Measurements from ENCODE around the gene LYRM4. TPM values are rescaled to one million over a fixed set of nuclear protein-coding genes. Genes with fewer than 3 reads are reported as not detected.

Gene LYRM4
- total RNA-seq, 1 experiment from 2014 or later: 36.1 TPM

GRCh38 chr6:5172897-5173474 is 87.8 kb downstream of the LYRM4 start:
- Mint-ChIP-seq H3K27me3 (ENCODE audit: insufficient read depth, unreplicated experiment) (no peaks in the 10 kb centered on the region), H3K4me1 (ENCODE audit: insufficient read depth, unreplicated experiment) (no peaks in the 10 kb centered on the region), H3K9me3 (ENCODE audit: unreplicated experiment) (no peaks in the 10 kb centered on the region), H3K4me3 (ENCODE audit: unreplicated experiment) (no peak overlapping the region), H3K27ac (ENCODE audit: low read depth, unreplicated experiment) (no peak overlapping the region), H3K36me3 (ENCODE audit: insufficient read depth, unreplicated experiment) (peaks cover 5% of the 10 kb centered on the region)
- ChIA-PET POLR2A (interaction anchor here (0.9 kb wide), 1 partner anchor 10 kb away, joined by 3 read pairs; no protein-coding TSS in a partner anchor), CTCF (no interaction called here)
- intact Hi-C loops (cut with micrococcal nuclease): no loop called here
- no peak for DNase-seq (ENCODE audit: unreplicated experiment)
- no TSS peak for BruUV-seq (replicated peaks)
- TF ChIP-seq, protein P1, sequence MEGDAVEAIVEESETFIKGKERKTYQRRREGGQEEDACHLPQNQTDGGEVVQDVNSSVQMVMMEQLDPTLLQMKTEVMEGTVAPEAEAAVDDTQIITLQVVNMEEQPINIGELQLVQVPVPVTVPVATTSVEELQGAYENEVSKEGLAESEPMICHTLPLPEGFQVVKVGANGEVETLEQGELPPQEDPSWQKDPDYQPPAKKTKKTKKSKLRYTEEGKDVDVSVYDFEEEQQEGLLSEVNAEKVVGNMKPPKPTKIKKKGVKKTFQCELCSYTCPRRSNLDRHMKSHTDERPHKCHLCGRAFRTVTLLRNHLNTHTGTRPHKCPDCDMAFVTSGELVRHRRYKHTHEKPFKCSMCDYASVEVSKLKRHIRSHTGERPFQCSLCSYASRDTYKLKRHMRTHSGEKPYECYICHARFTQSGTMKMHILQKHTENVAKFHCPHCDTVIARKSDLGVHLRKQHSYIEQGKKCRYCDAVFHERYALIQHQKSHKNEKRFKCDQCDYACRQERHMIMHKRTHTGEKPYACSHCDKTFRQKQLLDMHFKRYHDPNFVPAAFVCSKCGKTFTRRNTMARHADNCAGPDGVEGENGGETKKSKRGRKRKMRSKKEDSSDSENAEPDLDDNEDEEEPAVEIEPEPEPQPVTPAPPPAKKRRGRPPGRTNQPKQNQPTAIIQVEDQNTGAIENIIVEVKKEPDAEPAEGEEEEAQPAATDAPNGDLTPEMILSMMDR (IDR thresholded peaks at IDR 0.05; ENCODE audit: unreplicated experiment): no peak

DNA sequence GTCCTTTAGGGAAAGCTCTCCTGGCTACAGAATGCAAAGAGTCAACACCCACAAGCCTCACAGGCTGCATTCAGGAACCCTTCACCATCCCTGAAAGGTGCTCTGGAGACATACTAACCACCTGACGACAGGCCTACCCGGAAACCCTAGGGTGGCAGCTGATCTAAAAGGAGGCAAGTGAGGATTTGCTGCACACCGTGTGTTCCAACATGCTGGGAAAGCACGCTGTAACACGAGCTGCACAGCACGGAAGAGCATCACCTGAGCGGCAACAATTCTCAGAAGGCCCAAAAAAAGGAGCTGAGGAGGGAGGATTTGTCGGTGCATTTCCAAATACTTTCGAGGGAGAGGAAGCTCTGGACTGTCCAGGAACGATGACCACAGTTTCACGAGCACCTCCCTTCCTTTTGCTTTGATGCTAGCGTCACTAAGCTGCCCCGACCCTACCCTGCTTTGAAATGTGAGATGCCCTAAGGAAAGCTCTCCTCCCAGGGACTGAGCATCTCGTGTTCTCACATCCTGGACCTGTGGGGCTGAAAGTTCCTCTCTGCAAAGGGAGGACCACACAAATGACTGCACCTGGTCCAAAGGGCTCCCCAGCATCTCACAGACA is 88.6 kb downstream of the LYRM4 start:
- H3K9me3 Mint-ChIP-seq (ENCODE audit: unreplicated experiment): no peaks in the 10 kb centered on the region
- H3K4me1 Mint-ChIP-seq (ENCODE audit: insufficient read depth, unreplicated experiment): peaks cover 7% of the 10 kb centered on the region
- no peak overlapping the region for H3K27ac Mint-ChIP-seq (ENCODE audit: low read depth, unreplicated experiment)
- no peak for DNase-seq (ENCODE audit: unreplicated experiment)
- ChIA-PET CTCF (interaction anchor here (1.3 kb wide), 1 partner anchor 34 kb away, joined by 3 read pairs; no protein-coding TSS in a partner anchor), POLR2A (interaction anchor here (0.9 kb wide), 1 partner anchor 10 kb away, joined by 3 read pairs; no protein-coding TSS in a partner anchor)
- no peak overlapping the region for H3K4me3 Mint-ChIP-seq (ENCODE audit: unreplicated experiment)
- intact Hi-C loops (cut with micrococcal nuclease): no loop called here
- H3K36me3 Mint-ChIP-seq (ENCODE audit: insufficient read depth, unreplicated experiment): peaks cover 5% of the 10 kb centered on the region
- TF ChIP-seq, protein P1 (IDR thresholded peaks at IDR 0.05; ENCODE audit: unreplicated experiment): no peak
- no peaks in the 10 kb centered on the region for H3K27me3 Mint-ChIP-seq (ENCODE audit: insufficient read depth, unreplicated experiment)
- BruUV-seq (replicated peaks): no TSS peak

DNA sequence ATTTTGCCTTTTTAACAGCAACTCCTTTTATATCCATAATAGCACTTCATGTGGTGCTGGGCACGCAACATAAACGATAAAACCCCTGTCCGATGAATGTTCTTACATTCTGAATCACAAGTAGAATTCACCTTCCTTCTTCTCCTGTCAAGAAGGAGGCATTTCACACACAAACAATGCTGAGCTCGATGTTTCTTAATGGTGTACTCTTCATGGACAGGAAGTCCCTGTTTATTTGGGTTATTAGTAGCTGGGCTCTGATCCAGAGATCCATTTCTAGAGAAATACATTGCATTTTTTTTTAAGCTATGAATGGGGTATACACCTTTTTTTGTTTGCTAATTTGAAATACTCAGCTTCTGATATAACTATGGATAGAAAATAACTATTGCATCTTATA is 93.2 kb downstream of the LYRM4 start:
- intact Hi-C loops (cut with micrococcal nuclease): no loop called here
- Mint-ChIP-seq H3K36me3 (ENCODE audit: insufficient read depth, unreplicated experiment) (no peaks in the 10 kb centered on the region), H3K4me3 (ENCODE audit: unreplicated experiment) (no peak overlapping the region), H3K4me1 (ENCODE audit: insufficient read depth, unreplicated experiment) (peaks cover 7% of the 10 kb centered on the region), H3K27ac (ENCODE audit: low read depth, unreplicated experiment) (no peak overlapping the region), H3K27me3 (ENCODE audit: insufficient read depth, unreplicated experiment) (no peaks in the 10 kb centered on the region), H3K9me3 (ENCODE audit: unreplicated experiment) (no peaks in the 10 kb centered on the region)
- POLR2A ChIA-PET: no interaction called here
- no peak for DNase-seq (ENCODE audit: unreplicated experiment)
- CTCF ChIA-PET: interaction anchor here (1.2 to 4.4 kb wide), 2 partner anchors 24 to 136 kb away, joined by 3 to 16 read pairs; no protein-coding TSS in a partner anchor
- TF ChIP-seq, protein P1 (IDR thresholded peaks at IDR 0.05; ENCODE audit: unreplicated experiment): no peak
- BruUV-seq (replicated peaks): no TSS peak

GRCh38 chr6:5164092-5164491 is 96.7 kb downstream of the LYRM4 start:
- Mint-ChIP-seq H3K36me3 (ENCODE audit: insufficient read depth, unreplicated experiment) (no peaks in the 10 kb centered on the region), H3K9me3 (ENCODE audit: unreplicated experiment) (no peaks in the 10 kb centered on the region), H3K4me1 (ENCODE audit: insufficient read depth, unreplicated experiment) (peaks cover 7% of the 10 kb centered on the region), H3K27ac (ENCODE audit: low read depth, unreplicated experiment) (no peak overlapping the region), H3K27me3 (ENCODE audit: insufficient read depth, unreplicated experiment) (no peaks in the 10 kb centered on the region), H3K4me3 (ENCODE audit: unreplicated experiment) (no peak overlapping the region)
- DNase-seq (ENCODE audit: unreplicated experiment): no peak
- no TSS peak for BruUV-seq (replicated peaks)
- POLR2A ChIA-PET: no interaction called here
- intact Hi-C loops (cut with micrococcal nuclease): no loop called here
- CTCF ChIA-PET: interaction anchor here (4.4 kb wide), 1 partner anchor 20 kb away, joined by 16 read pairs; no protein-coding TSS in a partner anchor
- TF ChIP-seq, protein P1 (IDR thresholded peaks at IDR 0.05; ENCODE audit: unreplicated experiment): no peak
